ENCODE data around the gene CLUH. TPM values are rescaled to one million over a fixed set of nuclear protein-coding genes. Genes with fewer than 3 reads are reported as not detected.
"Not testable (repeated sequence)": the region's sequence is repeated elsewhere in the genome, so short reads cannot be mapped to it uniquely, and the experiment has no call there.

CLUH gene
- total and polyA plus RNA-seq, 2 donors (not counting 3 experiments of a cell fraction or from before 2014, with no cell fraction given), result 33.8 to 80.7 TPM

GRCh38 chr17:2681650-2682049, 29.9 kb downstream of the CLUH start:
- no peak for FAIRE-seq

GRCh38 chr17:2680961-2681360, 30.6 kb downstream of the CLUH start:
- no TSS peak for BruUV-seq (replicated peaks)
- TF ChIP-seq MAX (IDR thresholded peaks at IDR 0.05; ENCODE audit: insufficient read depth, insufficient read length) (no peak), MYC (IDR thresholded peaks at IDR 0.05; ENCODE audit: low read depth, low read length) (no peak), JUN (IDR thresholded peaks at IDR 0.05; ENCODE audit: borderline replicate concordance, insufficient read depth, insufficient read length, low read depth) (no peak), FOS (IDR thresholded peaks at IDR 0.05; ENCODE audit: borderline replicate concordance, insufficient read depth, low read length) (no peak), CTCF (IDR thresholded peaks at IDR 0.05; ENCODE audit: extremely low read depth in 1 of 2, insufficient read depth in 1 of 2, low read depth in 1 of 2, low read length in 2 of 2) (no peak), GATA2 (IDR thresholded peaks at IDR 0.05; ENCODE audit: insufficient read depth, insufficient read length, low read depth, low read length) (no peak)
- FAIRE-seq (no peak), DNase-seq (ENCODE audit: low read depth, low spot score) (no peak)
- Histone ChIP-seq H3K79me2 (ENCODE audit: control insufficient read depth, insufficient read depth, low read length) (peaks cover 8% of the 10 kb centered on the region), H4K20me1 (replicated peaks; ENCODE audit: control insufficient read depth, extremely low read depth, insufficient read depth, low read length) (peaks cover 5% of the 10 kb centered on the region), H3K9me1 (replicated peaks; ENCODE audit: control insufficient read depth, extremely low read depth, insufficient read depth, low read length) (no peaks in the 10 kb centered on the region), H3K4me1 (ENCODE audit: control insufficient read depth, extremely low read depth, insufficient read depth, low read length) (no peaks in the 10 kb centered on the region), H3K9ac (replicated peaks; ENCODE audit: extremely low read depth, insufficient read depth, low read length) (no peak overlapping the region), H3K4me2 (ENCODE audit: insufficient read depth, low read length) (no peak overlapping the region), H3K9me3 (replicated peaks; ENCODE audit: control insufficient read depth, insufficient read depth, low read length) (no peaks in the 10 kb centered on the region), H2AFZ (ENCODE audit: low read depth, low read length) (no peak overlapping the region), H3K36me3 (ENCODE audit: control insufficient read depth in 2 of 2, extremely low read depth in 1 of 2, insufficient read depth in 2 of 2, low read length in 2 of 2) (peaks cover 21 to 22% of the 10 kb centered on the region in 2 experiments), H3K27ac (ENCODE audit: insufficient read depth, low read depth, low read length) (no peak overlapping the region), H3K4me3 (replicated peaks in 1 of 3; ENCODE audit: insufficient read depth in 1 of 3, low read depth in 1 of 3, low read length in 3 of 3) (no peak overlapping the region), H3K27me3 (ENCODE audit: control insufficient read depth in 2 of 2, insufficient read depth in 2 of 2, low read length in 2 of 2) (no peaks in the 10 kb centered on the region)
- intact Hi-C loops (cut with micrococcal nuclease), result no loop called here
- POLR2A ChIA-PET, result no interaction called here
- dilution Hi-C loops (cut with MboI; ENCODE audit: extremely low pct_ligation_motif_present, low sequenced_read_pairs), result no loop called here
- CTCF ChIA-PET, result no interaction called here

More at GRCh38 chr17:2681650-2682049, 29.9 kb downstream of the CLUH start:
- CTCF ChIA-PET, result no interaction called here
- POLR2A ChIA-PET, result no interaction called here
- Histone ChIP-seq H3K27ac (ENCODE audit: insufficient read depth, low read depth, low read length) (no peak overlapping the region), H3K9ac (replicated peaks; ENCODE audit: extremely low read depth, insufficient read depth, low read length) (no peak overlapping the region), H3K9me3 (replicated peaks; ENCODE audit: control insufficient read depth, insufficient read depth, low read length) (no peaks in the 10 kb centered on the region), H3K36me3 (ENCODE audit: control insufficient read depth in 2 of 2, extremely low read depth in 1 of 2, insufficient read depth in 2 of 2, low read length in 2 of 2) (peaks cover 19 to 22% of the 10 kb centered on the region in 2 experiments), H3K27me3 (ENCODE audit: control insufficient read depth in 2 of 2, insufficient read depth in 2 of 2, low read length in 2 of 2) (no peaks in the 10 kb centered on the region), H3K4me2 (ENCODE audit: insufficient read depth, low read length) (no peak overlapping the region), H3K79me2 (ENCODE audit: control insufficient read depth, insufficient read depth, low read length) (peaks cover 8% of the 10 kb centered on the region), H3K9me1 (replicated peaks; ENCODE audit: control insufficient read depth, extremely low read depth, insufficient read depth, low read length) (no peaks in the 10 kb centered on the region), H3K4me3 (replicated peaks in 1 of 3; ENCODE audit: insufficient read depth in 1 of 3, low read depth in 1 of 3, low read length in 3 of 3) (no peak overlapping the region), H3K4me1 (ENCODE audit: control insufficient read depth, extremely low read depth, insufficient read depth, low read length) (no peaks in the 10 kb centered on the region), H4K20me1 (replicated peaks; ENCODE audit: control insufficient read depth, extremely low read depth, insufficient read depth, low read length) (peaks cover 5% of the 10 kb centered on the region), H2AFZ (ENCODE audit: low read depth, low read length) (no peak overlapping the region)
- TF ChIP-seq MAX (IDR thresholded peaks at IDR 0.05; ENCODE audit: insufficient read depth, insufficient read length) (no peak), POLR2AphosphoS5 (IDR thresholded peaks at IDR 0.05; ENCODE audit: insufficient read depth, low read depth, low read length) (no peak), EZH2 (IDR thresholded peaks at IDR 0.05; ENCODE audit: borderline replicate concordance, low read depth, low read length, severe bottlenecking) (no peak), JUN (IDR thresholded peaks at IDR 0.05; ENCODE audit: borderline replicate concordance, insufficient read depth, insufficient read length, low read depth) (no peak)
- intact Hi-C loops (cut with micrococcal nuclease), result no loop called here
- no peak for DNase-seq (ENCODE audit: low read depth, low spot score)
- no TSS peak for BruUV-seq (replicated peaks)
- dilution Hi-C loops (cut with MboI; ENCODE audit: extremely low pct_ligation_motif_present, low sequenced_read_pairs), result no loop called here

- H4K20me1 ChIP-seq (replicated peaks; ENCODE audit: control insufficient read depth, extremely low read depth, insufficient read depth, low read length); FAIRE-seq; BruUV-seq (replicated peaks); H3K27me3 ChIP-seq (ENCODE audit: control insufficient read depth in 2 of 2, insufficient read depth in 2 of 2, low read length in 2 of 2); POLR2A ChIA-PET; H3K9me1 ChIP-seq (replicated peaks; ENCODE audit: control insufficient read depth, extremely low read depth, insufficient read depth, low read length); H3K4me3 ChIP-seq (replicated peaks in 1 of 3; ENCODE audit: insufficient read depth in 1 of 3, low read depth in 1 of 3, low read length in 3 of 3); H3K9me3 ChIP-seq (replicated peaks; ENCODE audit: control insufficient read depth, insufficient read depth, low read length); CTCF ChIA-PET; DNase-seq (ENCODE audit: low read depth, low spot score); H2AFZ ChIP-seq (ENCODE audit: low read depth, low read length); H3K9ac ChIP-seq (replicated peaks; ENCODE audit: extremely low read depth, insufficient read depth, low read length); H3K4me1 ChIP-seq (ENCODE audit: control insufficient read depth, extremely low read depth, insufficient read depth, low read length); dilution Hi-C loops (cut with MboI; ENCODE audit: extremely low pct_ligation_motif_present, low sequenced_read_pairs); H3K4me2 ChIP-seq (ENCODE audit: insufficient read depth, low read length); H3K27ac ChIP-seq (ENCODE audit: insufficient read depth, low read depth, low read length); H3K79me2 ChIP-seq (ENCODE audit: control insufficient read depth, insufficient read depth, low read length): not testable (repeated sequence)
- peaks cover 18 to 23% of the 10 kb centered on the region in 2 experiments for H3K36me3 ChIP-seq (ENCODE audit: control insufficient read depth in 2 of 2, extremely low read depth in 1 of 2, insufficient read depth in 2 of 2, low read length in 2 of 2)
- intact Hi-C loops (cut with micrococcal nuclease), result loop anchor here (10.0 kb wide), 2 partner anchors 164 to 264 kb away; partner anchors contain the start of gene METTL16
Measured at GRCh38 chr17:2679247-2679646, 32.3 kb downstream of the CLUH start.
